Central memory CD8-positive, alpha-beta T cell (primary cell): ENCODE results near the gene IL18R1.

ENCODE experiments used
- ATAC-seq: fragments of 150-1000 bp; cut with Tn5 transposase; replicated peaks from 2 replicates; pipeline ENCODE4 v1.10.0; 2022; ENCODE audit warnings: mild to moderate bottlenecking, moderate FRiP score, moderate number of reproducible peaks; ENCODE audit not compliant: poor library complexity, severe bottlenecking; ENCODE audit errors: extremely low read depth
- DNase-seq, 2 donors: peaks; one replicate each; pipeline ENCODE4 v3.0.0; 2021; ENCODE audit warnings: low spot score in 2 of 2
- H3K27ac Mint-ChIP-seq: one replicate; pipeline ENCODE4 v1.8.0; 2022; ENCODE audit warnings: low read depth, mild to moderate bottlenecking, moderate library complexity, mixed read lengths
- H3K27me3 Mint-ChIP-seq: one replicate; pipeline ENCODE4 v1.8.0; 2022; ENCODE audit warnings: mixed read lengths
- H3K36me3 Mint-ChIP-seq: one replicate; pipeline ENCODE4 v1.8.0; 2022; ENCODE audit warnings: mild to moderate bottlenecking, moderate library complexity, mixed read lengths; ENCODE audit not compliant: insufficient read depth
- H3K4me1 Mint-ChIP-seq: one replicate; pipeline ENCODE4 v1.8.0; 2022; ENCODE audit warnings: mixed read lengths
- H3K4me3 Mint-ChIP-seq: one replicate; pipeline ENCODE4 v1.8.0; 2022; ENCODE audit warnings: mild to moderate bottlenecking, moderate library complexity, mixed read lengths
- H3K9me3 Mint-ChIP-seq: one replicate; pipeline ENCODE4 v1.8.0; 2022; ENCODE audit warnings: mixed read lengths

The IL18R1 gene

GRCh38 chr2:102412199-102412598 is 56.6 kb downstream of the IL18R1 start:
- Mint-ChIP-seq H3K27me3 (no peaks in the 10 kb centered on the region), H3K4me1 (peaks cover 9% of the 10 kb centered on the region), H3K4me3 (no peak overlapping the region), H3K36me3 (peaks cover 2% of the 10 kb centered on the region), H3K27ac (no peak overlapping the region), H3K9me3 (no peaks in the 10 kb centered on the region)
- DNase-seq (no peak), ATAC-seq (no peak)

GRCh38 chr2:102417946-102418345 is 62.4 kb downstream of the IL18R1 start:
- DNase-seq (no peak), ATAC-seq (peak; percentile 94)
- no peaks in the 10 kb centered on the region for H3K9me3 Mint-ChIP-seq
- no peaks in the 10 kb centered on the region for H3K27me3 Mint-ChIP-seq
- peak overlapping the region; percentile 95 for H3K27ac Mint-ChIP-seq
- peaks cover 11% of the 10 kb centered on the region for H3K36me3 Mint-ChIP-seq
- peaks cover 52% of the 10 kb centered on the region for H3K4me1 Mint-ChIP-seq
- H3K4me3 Mint-ChIP-seq, result peak overlapping the region; percentile 68

GRCh38 chr2:102418421-102418961 is 62.9 kb downstream of the IL18R1 start:
- H3K27ac Mint-ChIP-seq, result peak overlapping the region; percentile 95
- H3K4me3 Mint-ChIP-seq, result peak overlapping the region; percentile 62
- H3K36me3 Mint-ChIP-seq, result peaks cover 11% of the 10 kb centered on the region
- no peak for DNase-seq
- H3K9me3 Mint-ChIP-seq, result no peaks in the 10 kb centered on the region
- no peaks in the 10 kb centered on the region for H3K27me3 Mint-ChIP-seq
- H3K4me1 Mint-ChIP-seq, result peaks cover 57% of the 10 kb centered on the region
- peak; percentile 78 for ATAC-seq

GRCh38 chr2:102420290-102420689 is 64.7 kb downstream of the IL18R1 start:
- Mint-ChIP-seq H3K4me1 (peaks cover 63% of the 10 kb centered on the region), H3K27me3 (no peaks in the 10 kb centered on the region), H3K27ac (no peak overlapping the region), H3K36me3 (peaks cover 13% of the 10 kb centered on the region), H3K4me3 (peak overlapping the region; percentile 62), H3K9me3 (no peaks in the 10 kb centered on the region)
- DNase-seq (no peak), ATAC-seq (no peak)

GRCh38 chr2:102421890-102422759 is 66.5 kb downstream of the IL18R1 start:
- Mint-ChIP-seq H3K27ac (peak overlapping the region; percentile 9), H3K27me3 (no peaks in the 10 kb centered on the region), H3K36me3 (peaks cover 13% of the 10 kb centered on the region), H3K4me1 (peaks cover 60% of the 10 kb centered on the region), H3K4me3 (peak overlapping the region; percentile 37), H3K9me3 (no peaks in the 10 kb centered on the region)
- ATAC-seq (no peak), DNase-seq (no peak)

GRCh38 chr2:102422910-102423309 is 67.3 kb downstream of the IL18R1 start, which contains the start of gene IL18RAP:
Gene IL18RAP (plus strand): TSS chr2:102423160. CDS start chr2:102423278, 118 bp downstream.
- Mint-ChIP-seq H3K4me1 (peaks cover 59% of the 10 kb centered on the region), H3K27ac (peak within 1 kb of the TSS; percentile 9), H3K9me3 (no peaks in the 10 kb centered on the region), H3K27me3 (no peaks in the 10 kb centered on the region), H3K4me3 (peak within 1 kb of the TSS; percentile 37), H3K36me3 (peaks cover 9% of the 10 kb centered on the region)
- no peak for ATAC-seq
- DNase-seq, result no peak

- no peak for DNase-seq
- ATAC-seq, result no peak
- H3K9me3 Mint-ChIP-seq, result no peaks in the 10 kb centered on the region
- peaks cover 58% of the 10 kb centered on the region for H3K4me1 Mint-ChIP-seq
- no peaks in the 10 kb centered on the region for H3K27me3 Mint-ChIP-seq
- H3K4me3 Mint-ChIP-seq, result peak overlapping the region; percentile 37
- H3K36me3 Mint-ChIP-seq, result peaks cover 10% of the 10 kb centered on the region
- H3K27ac Mint-ChIP-seq, result peak overlapping the region; percentile 9
These were observed 67.8 kb downstream of the IL18R1 start for GRCh38 chr2:102423368-102423767.

GRCh38 chr2:102424754-102425153 is 69.2 kb downstream of the IL18R1 start:
- Mint-ChIP-seq H3K4me3 (no peak overlapping the region), H3K36me3 (peaks cover 7% of the 10 kb centered on the region), H3K27ac (no peak overlapping the region), H3K4me1 (peaks cover 57% of the 10 kb centered on the region), H3K27me3 (no peaks in the 10 kb centered on the region), H3K9me3 (no peaks in the 10 kb centered on the region)
- DNase-seq, result no peak
- ATAC-seq, result peak; percentile 14

GRCh38 chr2:102425441-102426132 is 70.0 kb downstream of the IL18R1 start:
- Mint-ChIP-seq H3K4me3 (no peak overlapping the region), H3K27ac (no peak overlapping the region), H3K27me3 (no peaks in the 10 kb centered on the region), H3K9me3 (no peaks in the 10 kb centered on the region), H3K4me1 (peaks cover 51% of the 10 kb centered on the region), H3K36me3 (peaks cover 5% of the 10 kb centered on the region)
- no peak for ATAC-seq
- no peak for DNase-seq

GRCh38 chr2:102427249-102427648 is 71.7 kb downstream of the IL18R1 start:
- no peaks in the 10 kb centered on the region for H3K27me3 Mint-ChIP-seq
- no peak overlapping the region for H3K4me3 Mint-ChIP-seq
- no peaks in the 10 kb centered on the region for H3K9me3 Mint-ChIP-seq
- peaks cover 4% of the 10 kb centered on the region for H3K36me3 Mint-ChIP-seq
- no peak for DNase-seq
- no peak for ATAC-seq
- no peak overlapping the region for H3K27ac Mint-ChIP-seq
- H3K4me1 Mint-ChIP-seq, result peaks cover 39% of the 10 kb centered on the region

- H3K9me3 Mint-ChIP-seq, result no peaks in the 10 kb centered on the region
- no peaks in the 10 kb centered on the region for H3K27me3 Mint-ChIP-seq
- ATAC-seq, result no peak
- H3K4me3 Mint-ChIP-seq, result no peak overlapping the region
- peaks cover 27% of the 10 kb centered on the region for H3K4me1 Mint-ChIP-seq
- no peak overlapping the region for H3K27ac Mint-ChIP-seq
- DNase-seq, result no peak
- H3K36me3 Mint-ChIP-seq, result peaks cover 4% of the 10 kb centered on the region
These were observed 73.0 kb downstream of the IL18R1 start for GRCh38 chr2:102428573-102428972.

- H3K27ac Mint-ChIP-seq, result no peak overlapping the region
- H3K4me1 Mint-ChIP-seq, result peaks cover 32% of the 10 kb centered on the region
- DNase-seq (no peak), ATAC-seq (no peak)
- H3K27me3 Mint-ChIP-seq, result no peaks in the 10 kb centered on the region
- H3K36me3 Mint-ChIP-seq, result peaks cover 3% of the 10 kb centered on the region
- no peak overlapping the region for H3K4me3 Mint-ChIP-seq
- H3K9me3 Mint-ChIP-seq, result no peaks in the 10 kb centered on the region
These were observed 76.8 kb downstream of the IL18R1 start for GRCh38 chr2:102432386-102432785.
